Glutamatergic neuron (in vitro differentiated cells): ENCODE results near the gene HDHD2. TPM values are rescaled to one million over a fixed set of nuclear protein-coding genes. Genes with fewer than 3 reads are reported as not detected.

Source experiments
- DNase-seq: peaks from one replicate; pipeline ENCODE4 v3.0.0; 2022
- H3K27ac Mint-ChIP-seq: one replicate; pipeline ENCODE4 v1.8.0; 2020; ENCODE audit warnings: mild to moderate bottlenecking, mixed read lengths, inconsistent platforms; ENCODE audit not compliant: unreplicated experiment
- H3K27me3 Mint-ChIP-seq: one replicate; pipeline ENCODE4 v1.8.0; 2020; ENCODE audit warnings: mild to moderate bottlenecking, moderate library complexity, mixed read lengths, inconsistent platforms; ENCODE audit not compliant: unreplicated experiment
- H3K36me3 Mint-ChIP-seq: one replicate; pipeline ENCODE4 v1.8.0; 2020; ENCODE audit warnings: mild to moderate bottlenecking, mixed read lengths, inconsistent platforms; ENCODE audit not compliant: unreplicated experiment
- H3K4me1 Mint-ChIP-seq: one replicate; pipeline ENCODE4 v1.8.0; 2020; ENCODE audit warnings: mild to moderate bottlenecking, low read depth, mixed read lengths, inconsistent platforms; ENCODE audit not compliant: unreplicated experiment
- H3K4me3 Mint-ChIP-seq: one replicate; pipeline ENCODE4 v1.8.0; 2020; ENCODE audit warnings: mild to moderate bottlenecking, mixed read lengths, inconsistent platforms; ENCODE audit not compliant: unreplicated experiment
- H3K9me3 Mint-ChIP-seq: one replicate; pipeline ENCODE4 v1.8.0; 2020; ENCODE audit warnings: mild to moderate bottlenecking, moderate library complexity, mixed read lengths, inconsistent platforms; ENCODE audit not compliant: unreplicated experiment
- total RNA-seq: library from RNA; stranded (reverse); fragmentation: NEBNext Ultra II Directional; extraction: Animal tissue kit (Norgen Biotek cat#: 25700); gene quantifications from one replicate; pipeline ENCODE4 v1.2.1, GENCODE V29; 2021; ENCODE audit not compliant: unreplicated experiment
- TF ChIP-seq, protein P1 (sequence below): fragments of 200-600 bp; sonication (generic); IDR thresholded peaks from one replicate; pipeline ENCODE4 v1.5.0; 2021; ENCODE audit not compliant: partially characterized antibody, unreplicated experiment

The HDHD2 gene
- total RNA-seq, 1 donor from 2014 or later, result 55.3 TPM

DNA sequence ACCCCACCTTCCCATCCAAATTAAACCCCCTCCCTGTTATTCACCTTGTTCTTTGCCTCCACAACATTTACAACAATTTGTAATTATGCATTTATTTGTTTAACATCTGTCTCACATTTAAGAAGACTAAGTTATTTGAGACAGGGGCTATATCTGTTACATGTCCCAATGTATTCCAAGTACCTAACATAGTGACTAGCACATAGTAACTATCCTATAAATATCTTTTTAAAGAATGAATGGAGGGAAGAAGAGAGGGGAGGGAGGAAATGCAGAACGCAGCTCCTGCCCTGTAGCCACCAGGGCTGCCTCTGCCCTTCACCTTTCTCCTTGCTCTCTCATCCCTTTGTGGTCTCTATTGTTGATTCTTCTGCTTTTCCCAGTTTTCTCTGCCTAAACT lies 40.6 kb downstream of the HDHD2 start:
- Mint-ChIP-seq H3K4me3 (no peak overlapping the region), H3K36me3 (no peaks in the 10 kb centered on the region), H3K27me3 (no peaks in the 10 kb centered on the region), H3K4me1 (peaks cover 2% of the 10 kb centered on the region), H3K9me3 (no peaks in the 10 kb centered on the region), H3K27ac (peak overlapping the region; percentile 63)
- DNase-seq, result no peak
- TF ChIP-seq, protein P1, sequence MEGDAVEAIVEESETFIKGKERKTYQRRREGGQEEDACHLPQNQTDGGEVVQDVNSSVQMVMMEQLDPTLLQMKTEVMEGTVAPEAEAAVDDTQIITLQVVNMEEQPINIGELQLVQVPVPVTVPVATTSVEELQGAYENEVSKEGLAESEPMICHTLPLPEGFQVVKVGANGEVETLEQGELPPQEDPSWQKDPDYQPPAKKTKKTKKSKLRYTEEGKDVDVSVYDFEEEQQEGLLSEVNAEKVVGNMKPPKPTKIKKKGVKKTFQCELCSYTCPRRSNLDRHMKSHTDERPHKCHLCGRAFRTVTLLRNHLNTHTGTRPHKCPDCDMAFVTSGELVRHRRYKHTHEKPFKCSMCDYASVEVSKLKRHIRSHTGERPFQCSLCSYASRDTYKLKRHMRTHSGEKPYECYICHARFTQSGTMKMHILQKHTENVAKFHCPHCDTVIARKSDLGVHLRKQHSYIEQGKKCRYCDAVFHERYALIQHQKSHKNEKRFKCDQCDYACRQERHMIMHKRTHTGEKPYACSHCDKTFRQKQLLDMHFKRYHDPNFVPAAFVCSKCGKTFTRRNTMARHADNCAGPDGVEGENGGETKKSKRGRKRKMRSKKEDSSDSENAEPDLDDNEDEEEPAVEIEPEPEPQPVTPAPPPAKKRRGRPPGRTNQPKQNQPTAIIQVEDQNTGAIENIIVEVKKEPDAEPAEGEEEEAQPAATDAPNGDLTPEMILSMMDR, result no peak

- H3K9me3 Mint-ChIP-seq, result no peaks in the 10 kb centered on the region
- no peak overlapping the region for H3K27ac Mint-ChIP-seq
- H3K4me3 Mint-ChIP-seq, result no peak overlapping the region
- TF ChIP-seq, protein P1, result no peak
- peaks cover 2% of the 10 kb centered on the region for H3K4me1 Mint-ChIP-seq
- H3K36me3 Mint-ChIP-seq, result no peaks in the 10 kb centered on the region
- no peaks in the 10 kb centered on the region for H3K27me3 Mint-ChIP-seq
- no peak for DNase-seq
These were observed 41.3 kb downstream of the HDHD2 start for GRCh38 chr18:47108998-47109405.

GRCh38 chr18:47108373-47108772 lies 41.9 kb downstream of the HDHD2 start:
- Mint-ChIP-seq H3K4me3 (no peak overlapping the region), H3K36me3 (no peaks in the 10 kb centered on the region), H3K4me1 (peaks cover 2% of the 10 kb centered on the region), H3K27me3 (no peaks in the 10 kb centered on the region), H3K27ac (no peak overlapping the region), H3K9me3 (no peaks in the 10 kb centered on the region)
- TF ChIP-seq, protein P1, result no peak
- no peak for DNase-seq

GRCh38 chr18:47100212-47100831 lies 50.0 kb downstream of the HDHD2 start:
- Mint-ChIP-seq H3K27me3 (peaks cover 4% of the 10 kb centered on the region), H3K4me1 (no peaks in the 10 kb centered on the region), H3K9me3 (no peaks in the 10 kb centered on the region), H3K27ac (no peak overlapping the region), H3K4me3 (no peak overlapping the region), H3K36me3 (no peaks in the 10 kb centered on the region)
- TF ChIP-seq, protein P1, result peak; percentile 77
- DNase-seq, result peak; percentile 71

- DNase-seq, result no peak
- TF ChIP-seq, protein P1, result no peak
- H3K36me3 Mint-ChIP-seq, result no peaks in the 10 kb centered on the region
- H3K4me1 Mint-ChIP-seq, result no peaks in the 10 kb centered on the region
- H3K27me3 Mint-ChIP-seq, result peaks cover 3% of the 10 kb centered on the region
- H3K4me3 Mint-ChIP-seq, result no peak overlapping the region
- no peaks in the 10 kb centered on the region for H3K9me3 Mint-ChIP-seq
- no peak overlapping the region for H3K27ac Mint-ChIP-seq
These were observed 54.5 kb downstream of the HDHD2 start for GRCh38 chr18:47095810-47096209.
